Neural cell (in vitro differentiated cells): ENCODE data around the gene ARHGAP10.

Source experiments
- CTCF ChIP-seq: fragments of 450-650 bp; IDR thresholded peaks from 2 replicates; pipeline ENCODE4 v1.5.1; 2014; ENCODE audit warnings: antibody characterized with exemption, mild to moderate bottlenecking, moderate library complexity; ENCODE audit not compliant: poor library complexity, severe bottlenecking
- EP300 ChIP-seq: fragments of 450-650 bp; conservative IDR thresholded peaks from 2 replicates; pipeline ENCODE4 v1.6.1; 2014; ENCODE audit warnings: antibody characterized with exemption, mild to moderate bottlenecking, moderate library complexity; ENCODE audit not compliant: poor library complexity, severe bottlenecking
- EZH2 ChIP-seq: fragments of 200-600, 300-800 bp; shearing (Covaris generic), sonication (generic); IDR thresholded peaks from 2 replicates; pipeline ENCODE4 v1.6.1; 2014; ENCODE audit warnings: antibody characterized with exemption, low read length, borderline replicate concordance, mild to moderate bottlenecking; ENCODE audit not compliant: insufficient read depth, poor library complexity, severe bottlenecking
- POLR2AphosphoS5 ChIP-seq: IDR thresholded peaks from 2 replicates; pipeline ENCODE4 v1.6.1; 2012
- RAD21 ChIP-seq: fragments of 450-650 bp; conservative IDR thresholded peaks from 2 replicates; pipeline ENCODE4 v1.6.1; 2014; ENCODE audit warnings: antibody characterized with exemption, mild to moderate bottlenecking, moderate library complexity
- REST ChIP-seq: IDR thresholded peaks from 2 replicates; pipeline ENCODE4 v1.6.1; 2012; ENCODE audit warnings: borderline replicate concordance
- SMC3 ChIP-seq: fragments of 450-650 bp; conservative IDR thresholded peaks from 2 replicates; pipeline ENCODE4 v1.6.1; 2014; ENCODE audit warnings: antibody characterized with exemption, mild to moderate bottlenecking, moderate library complexity; ENCODE audit not compliant: poor library complexity

- TF ChIP-seq REST (no peak), CTCF (no peak), SMC3 (no peak), EZH2 (no peak), POLR2AphosphoS5 (no peak), EP300 (no peak), RAD21 (no peak)
Observed at GRCh38 chr4:147975933-147976928, 244.3 kb downstream of the ARHGAP10 start.
